ENCODE data around the gene ATP2B2. TPM values are rescaled to one million over a fixed set of nuclear protein-coding genes. Genes with fewer than 3 reads are reported as not detected.

ATP2B2 gene
- total RNA-seq, 1 donor from 2014 or later: 0.09 TPM

DNA sequence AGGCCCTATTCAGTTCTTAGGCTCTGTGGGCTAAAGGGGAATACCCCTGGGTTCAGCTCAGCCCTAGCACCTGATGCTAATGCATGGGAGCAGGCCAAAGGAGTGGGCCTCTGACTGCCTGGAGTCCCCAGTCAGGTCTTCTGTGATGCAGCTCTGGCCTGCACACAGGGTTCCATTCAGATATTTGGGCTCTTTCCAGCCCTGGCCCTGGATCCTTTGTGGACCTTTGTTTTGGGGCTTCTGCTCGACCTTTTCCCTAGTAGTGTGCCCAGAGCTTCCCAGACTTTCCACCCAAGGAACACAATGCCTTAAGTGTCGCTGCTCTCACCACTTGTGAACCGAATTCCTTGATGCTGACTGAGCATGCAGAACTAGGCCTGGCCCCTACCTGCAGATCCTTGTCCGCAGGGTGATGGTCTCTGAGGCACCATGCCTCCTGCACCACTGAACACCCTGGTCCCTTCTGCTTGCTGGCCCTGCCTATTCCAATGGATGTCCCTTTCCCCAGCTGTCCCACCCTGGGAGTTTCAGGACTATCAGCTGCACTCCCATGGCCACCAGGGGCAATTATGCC is 189.5 kb downstream of the ATP2B2 start:
- Histone ChIP-seq H3K4me1 (peaks cover 18% of the 10 kb centered on the region), H3K27me3 (ENCODE audit: low read depth) (no peaks in the 10 kb centered on the region), H3K4me3 (no peak overlapping the region), H3K9me3 (no peaks in the 10 kb centered on the region), H3K27ac (no peak overlapping the region), H3K36me3 (peaks cover 84% of the 10 kb centered on the region)
- intact Hi-C loops (cut with DNase I): no loop called here
- ATAC-seq (no peak), DNase-seq (no peak)
- TF ChIP-seq, protein P1, sequence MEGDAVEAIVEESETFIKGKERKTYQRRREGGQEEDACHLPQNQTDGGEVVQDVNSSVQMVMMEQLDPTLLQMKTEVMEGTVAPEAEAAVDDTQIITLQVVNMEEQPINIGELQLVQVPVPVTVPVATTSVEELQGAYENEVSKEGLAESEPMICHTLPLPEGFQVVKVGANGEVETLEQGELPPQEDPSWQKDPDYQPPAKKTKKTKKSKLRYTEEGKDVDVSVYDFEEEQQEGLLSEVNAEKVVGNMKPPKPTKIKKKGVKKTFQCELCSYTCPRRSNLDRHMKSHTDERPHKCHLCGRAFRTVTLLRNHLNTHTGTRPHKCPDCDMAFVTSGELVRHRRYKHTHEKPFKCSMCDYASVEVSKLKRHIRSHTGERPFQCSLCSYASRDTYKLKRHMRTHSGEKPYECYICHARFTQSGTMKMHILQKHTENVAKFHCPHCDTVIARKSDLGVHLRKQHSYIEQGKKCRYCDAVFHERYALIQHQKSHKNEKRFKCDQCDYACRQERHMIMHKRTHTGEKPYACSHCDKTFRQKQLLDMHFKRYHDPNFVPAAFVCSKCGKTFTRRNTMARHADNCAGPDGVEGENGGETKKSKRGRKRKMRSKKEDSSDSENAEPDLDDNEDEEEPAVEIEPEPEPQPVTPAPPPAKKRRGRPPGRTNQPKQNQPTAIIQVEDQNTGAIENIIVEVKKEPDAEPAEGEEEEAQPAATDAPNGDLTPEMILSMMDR (IDR thresholded peaks at IDR 0.05): no peak

DNA sequence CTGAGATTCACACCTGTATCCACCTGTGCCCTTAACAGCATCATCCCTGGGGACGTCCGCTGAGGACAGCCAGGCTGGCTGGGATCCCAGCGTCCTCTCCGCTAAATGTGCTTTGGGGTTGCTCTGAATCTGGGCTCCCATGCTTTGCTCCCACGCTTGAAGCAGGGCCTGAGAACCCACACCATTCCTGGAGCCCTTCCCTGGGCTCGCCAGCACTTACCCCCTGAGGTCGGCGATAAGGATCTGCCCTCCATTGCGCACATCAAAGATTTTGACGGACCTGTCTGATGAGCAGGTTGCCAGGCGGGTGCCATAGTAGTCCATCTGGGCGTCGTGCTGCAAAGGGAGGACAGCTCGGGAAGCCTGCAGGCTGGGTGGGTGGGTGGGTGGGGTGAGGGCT is 190.3 kb downstream of the ATP2B2 start:
- H3K36me3 ChIP-seq: peaks cover 92% of the 10 kb centered on the region
- H3K9me3 ChIP-seq: no peaks in the 10 kb centered on the region
- no peak overlapping the region for H3K4me3 ChIP-seq
- intact Hi-C loops (cut with DNase I): no loop called here
- DNase-seq (no peak), ATAC-seq (no peak)
- H3K27me3 ChIP-seq (ENCODE audit: low read depth): no peaks in the 10 kb centered on the region
- peaks cover 15% of the 10 kb centered on the region for H3K4me1 ChIP-seq
- no peak overlapping the region for H3K27ac ChIP-seq
- TF ChIP-seq, protein P1 (IDR thresholded peaks at IDR 0.05): no peak

DNA sequence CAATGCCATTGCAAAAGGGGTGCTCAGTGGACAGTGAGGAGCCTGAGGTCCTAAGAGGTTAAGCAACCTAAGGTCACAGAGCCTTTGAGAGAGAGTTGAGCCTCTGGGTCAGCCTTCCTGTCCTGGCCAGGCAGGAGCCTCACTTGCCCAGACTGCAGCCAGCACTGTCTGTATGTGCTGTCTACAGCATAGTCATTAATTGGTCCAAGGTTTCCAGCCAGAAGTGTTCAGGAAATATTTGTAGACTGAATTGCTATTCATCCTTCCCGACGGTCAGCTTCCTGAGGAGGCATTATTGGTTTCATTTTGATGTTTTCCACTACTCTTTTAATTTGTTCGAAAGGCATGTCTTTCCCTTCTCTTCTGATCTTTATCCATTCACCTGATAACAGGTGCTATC is 192.5 kb downstream of the ATP2B2 start:
- no peak overlapping the region for H3K4me3 ChIP-seq
- H3K9me3 ChIP-seq: no peaks in the 10 kb centered on the region
- ATAC-seq: no peak
- no peak overlapping the region for H3K27ac ChIP-seq
- TF ChIP-seq, protein P1 (IDR thresholded peaks at IDR 0.05): no peak
- intact Hi-C loops (cut with DNase I): no loop called here
- H3K4me1 ChIP-seq: peaks cover 11% of the 10 kb centered on the region
- no peak for DNase-seq
- no peaks in the 10 kb centered on the region for H3K27me3 ChIP-seq (ENCODE audit: low read depth)
- H3K36me3 ChIP-seq: peaks cover 100% of the 10 kb centered on the region

DNA sequence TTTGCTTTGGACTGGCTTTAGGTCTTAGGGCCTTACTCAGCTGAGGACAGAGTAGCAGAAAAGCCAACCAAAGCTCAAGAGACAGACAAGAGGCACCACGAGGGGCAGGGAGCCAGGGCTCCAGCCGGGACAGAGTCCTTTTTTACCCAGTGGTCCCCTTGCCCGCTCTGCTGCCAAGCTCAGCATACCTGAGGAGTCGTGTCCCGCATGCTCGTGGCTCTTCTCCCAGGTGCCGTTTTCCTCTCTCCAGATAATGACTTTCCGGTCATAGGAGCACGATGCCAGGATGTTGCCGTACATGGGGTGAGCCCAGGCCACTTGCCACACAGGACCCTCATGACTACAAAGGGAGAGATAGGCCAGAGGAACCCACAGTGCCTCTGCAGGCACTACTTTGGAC is 193.0 kb downstream of the ATP2B2 start:
- H3K4me3 ChIP-seq: no peak overlapping the region
- TF ChIP-seq, protein P1 (IDR thresholded peaks at IDR 0.05): no peak
- DNase-seq: no peak
- ATAC-seq: peak in 1 of 2 donors; percentile 11
- intact Hi-C loops (cut with DNase I): no loop called here
- H3K4me1 ChIP-seq: peaks cover 11% of the 10 kb centered on the region
- no peak overlapping the region for H3K27ac ChIP-seq
- H3K27me3 ChIP-seq (ENCODE audit: low read depth): no peaks in the 10 kb centered on the region
- peaks cover 100% of the 10 kb centered on the region for H3K36me3 ChIP-seq
- no peaks in the 10 kb centered on the region for H3K9me3 ChIP-seq

DNA sequence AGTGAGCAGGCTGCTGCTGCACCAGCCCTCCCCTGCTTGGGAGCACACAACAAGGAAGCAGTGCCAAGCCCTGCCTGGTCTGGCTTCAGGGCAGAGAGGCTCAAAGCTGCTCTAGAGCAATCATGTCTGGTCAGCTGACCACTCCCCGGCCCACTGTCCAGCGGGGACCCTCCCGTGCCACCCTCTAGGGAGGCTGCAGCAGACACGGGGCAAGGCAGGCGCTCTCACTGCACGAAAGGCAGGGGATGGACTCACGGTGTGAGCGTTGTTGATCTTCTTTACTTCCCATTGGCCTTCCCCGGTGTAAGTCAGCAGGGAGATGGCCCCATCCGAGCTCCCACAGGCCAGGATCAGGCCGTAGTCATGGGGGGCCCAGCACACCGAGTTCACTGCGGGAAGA is 193.7 kb downstream of the ATP2B2 start:
- ATAC-seq (no peak), DNase-seq (no peak)
- TF ChIP-seq, protein P1 (IDR thresholded peaks at IDR 0.05): no peak
- Histone ChIP-seq H3K4me1 (peaks cover 11% of the 10 kb centered on the region), H3K36me3 (peaks cover 100% of the 10 kb centered on the region), H3K4me3 (no peak overlapping the region), H3K27me3 (ENCODE audit: low read depth) (no peaks in the 10 kb centered on the region), H3K27ac (no peak overlapping the region), H3K9me3 (no peaks in the 10 kb centered on the region)
- intact Hi-C loops (cut with DNase I): no loop called here
